Measurements from ENCODE around the gene PSMF1. TPM values are rescaled to one million over a fixed set of nuclear protein-coding genes. Genes with fewer than 3 reads are reported as not detected.

PSMF1 gene
- total and polyA plus RNA-seq, 2 of the 13 experiments (the other 11 are each of a cell fraction or from before 2014, with no cell fraction given): 82.5 to 86.0 TPM

- TF ChIP-seq ZBTB39 (CRISPR knock-in tag; IDR thresholded peaks at IDR 0.05) (no peak), ZNF546 (CRISPR knock-in tag; conservative IDR thresholded peaks at IDR 0.05) (0 out of 2 replicates have a peak, but pooled peaks have one; percentile 2), ZMYM3 (CRISPR knock-in tag; IDR thresholded peaks at IDR 0.05) (peak; percentile 46), MEIS1 (CRISPR knock-in tag; IDR thresholded peaks at IDR 0.05; ENCODE audit: borderline replicate concordance) (no peak), KDM2A (CRISPR knock-in tag; IDR thresholded peaks at IDR 0.05; ENCODE audit: borderline replicate concordance, low read depth) (peak; percentile 86; the same call in 1 of the 2 replicates), THAP8 (CRISPR knock-in tag; IDR thresholded peaks at IDR 0.05; ENCODE audit: borderline replicate concordance) (no peak), ZBTB42 (CRISPR knock-in tag; IDR thresholded peaks at IDR 0.05) (no peak), TAF15 (IDR thresholded peaks at IDR 0.05; ENCODE audit: low read depth, low read length, poor library complexity, severe bottlenecking) (no peak), STAG1 (CRISPR knock-in tag; IDR thresholded peaks at IDR 0.05) (peak; percentile 60), MLX (CRISPR knock-in tag; IDR thresholded peaks at IDR 0.05) (no peak), MIXL1 (CRISPR knock-in tag; IDR thresholded peaks at IDR 0.05) (no peak), TBL1XR1 (IDR thresholded peaks at IDR 0.05; ENCODE audit: borderline replicate concordance, low read length, partially characterized antibody) (peak; percentile 51), TCF7L2 (IDR thresholded peaks at IDR 0.05; ENCODE audit: low read depth, low read length) (no peak), POLR2AphosphoS5 (IDR thresholded peaks at IDR 0.05; ENCODE audit: low read depth, low read length) (no peak), SPEN (CRISPR knock-in tag; IDR thresholded peaks at IDR 0.05; ENCODE audit: low read depth) (peak; percentile 18; the same call in 1 of the 2 replicates), SMAD9 (CRISPR knock-in tag; IDR thresholded peaks at IDR 0.05) (peak; percentile 93; the same call in 1 of the 2 replicates), HOXA5 (CRISPR knock-in tag; IDR thresholded peaks at IDR 0.05) (0 out of 2 replicates have a peak, but pooled peaks have one; percentile 35), ZNF20 (CRISPR knock-in tag; IDR thresholded peaks at IDR 0.05) (no peak), NR2F6 (IDR thresholded peaks at IDR 0.05) (no peak), NR2F6 (CRISPR knock-in tag; IDR thresholded peaks at IDR 0.05) (peak; percentile 26; the same call in 1 of the 2 replicates), AHR (CRISPR knock-in tag; IDR thresholded peaks at IDR 0.05) (no peak), ZNF777 (CRISPR knock-in tag; IDR thresholded peaks at IDR 0.05) (peak; percentile 0; the same call in 1 of the 2 replicates), ZSCAN25 (CRISPR knock-in tag; IDR thresholded peaks at IDR 0.05) (peak; percentile 90), ZNF567 (CRISPR knock-in tag; IDR thresholded peaks at IDR 0.05; ENCODE audit: borderline replicate concordance) (peak; percentile 68; the same call in 1 of the 2 replicates), ZNF768 (CRISPR knock-in tag; IDR thresholded peaks at IDR 0.05) (no peak; the same call in 1 of the 2 replicates), RFXANK (CRISPR knock-in tag; IDR thresholded peaks at IDR 0.05) (no peak), ZNF720 (CRISPR knock-in tag; IDR thresholded peaks at IDR 0.05) (0 out of 2 replicates have a peak, but pooled peaks have one; percentile 35), THAP11 (CRISPR knock-in tag; IDR thresholded peaks at IDR 0.05) (0 out of 2 replicates have a peak, but pooled peaks have one; percentile 7), NCOA1 (CRISPR knock-in tag; IDR thresholded peaks at IDR 0.05) (no peak), GLI4 (CRISPR knock-in tag; IDR thresholded peaks at IDR 0.05; ENCODE audit: borderline replicate concordance) (no peak; the same call in 1 of the 2 replicates), ZNF337 (CRISPR knock-in tag; IDR thresholded peaks at IDR 0.05; ENCODE audit: borderline replicate concordance, low read depth) (0 out of 2 replicates have a peak, but pooled peaks have one; percentile 53)
Measured at GRCh38 chr20:1185790-1186334, 67.5 kb downstream of the PSMF1 start (continued).
